NCI-H2081 treated with DMSO at 0.1 percent for 48 hours (cell line): ENCODE measurements around the gene ZZZ3.
A peak's percentile ranks its signal among the peaks of the same experiment; 100 is the strongest.
"Not testable (repeated sequence)": the region's sequence is repeated elsewhere in the genome, so short reads cannot be mapped to it uniquely, and the experiment has no call there.

Experiments used
- DNase-seq: peaks from one replicate; lab custom pipeline; 2025; lab: John Stamatoyannopoulos, UW

ZZZ3 gene

DNA sequence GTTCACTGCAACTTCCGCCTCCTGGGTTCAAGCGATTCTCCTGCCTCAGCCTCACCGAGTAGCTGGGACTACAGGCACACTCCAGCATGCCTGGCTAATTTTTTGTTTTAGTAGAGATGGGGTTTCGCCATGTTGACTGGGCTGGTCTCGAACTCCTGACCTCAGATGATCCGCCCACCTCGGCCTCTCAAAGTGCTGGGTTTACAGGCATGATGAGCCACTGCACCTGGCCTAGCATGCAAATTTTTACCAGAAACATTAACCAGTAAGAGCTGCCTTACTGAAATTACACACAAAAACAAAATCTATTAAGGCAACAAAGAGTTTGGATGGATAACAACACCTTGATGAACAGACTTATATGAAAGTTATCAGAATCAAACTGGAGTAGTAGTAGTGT is 12.1 kb downstream of the ZZZ3 start:
- DNase-seq, result no peak

DNA sequence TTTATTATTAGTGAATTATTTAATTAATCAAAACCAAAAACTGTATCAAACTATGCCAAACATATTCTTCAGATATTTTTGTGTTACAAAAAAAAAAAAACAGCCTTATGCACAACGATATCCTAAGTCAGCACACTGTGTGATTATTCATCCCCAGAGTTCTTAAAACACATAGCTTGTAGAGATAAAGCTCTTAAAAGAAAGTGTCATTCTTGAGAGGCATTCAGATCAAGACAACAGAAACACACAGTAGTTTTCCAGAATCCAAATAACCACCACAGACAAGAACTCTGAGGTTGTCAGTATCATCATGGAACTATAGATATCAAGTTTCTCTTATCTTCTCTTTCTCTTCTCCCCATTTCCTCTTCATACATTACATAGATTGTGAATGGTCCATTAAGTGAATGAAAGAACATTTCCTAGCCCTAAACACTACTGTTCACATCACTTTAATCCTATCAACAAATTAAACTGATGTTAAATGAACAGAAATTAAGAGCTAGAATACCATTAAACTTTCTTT is 13.5 kb downstream of the ZZZ3 start:
- DNase-seq, result no peak

DNA sequence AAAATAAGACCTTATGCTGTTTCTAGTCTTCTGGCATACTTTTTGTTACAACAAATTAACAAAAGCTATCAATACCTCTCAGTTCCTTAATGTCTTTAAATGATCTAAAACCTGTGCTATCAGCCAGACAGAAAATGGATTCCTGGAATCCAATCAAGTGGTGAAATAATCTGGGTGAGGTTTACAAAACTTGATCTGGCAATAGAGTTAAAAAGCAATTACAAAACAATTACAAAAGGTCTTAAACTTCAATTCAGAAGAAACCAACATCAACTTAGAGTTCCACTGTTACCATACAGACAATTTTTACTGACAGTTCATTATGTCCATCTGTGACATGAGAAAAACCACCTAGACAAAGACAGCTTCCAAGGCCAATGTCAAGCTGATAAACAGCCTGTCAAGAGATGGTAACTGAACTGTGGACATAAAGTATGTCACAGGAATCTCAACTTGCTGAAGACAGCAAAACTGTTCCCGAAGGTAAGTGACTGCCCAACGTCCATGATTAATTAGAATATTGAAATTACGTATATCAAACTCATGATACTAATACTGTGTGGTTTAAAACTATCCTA is 17.4 kb downstream of the ZZZ3 start:
- no peak for DNase-seq

DNA sequence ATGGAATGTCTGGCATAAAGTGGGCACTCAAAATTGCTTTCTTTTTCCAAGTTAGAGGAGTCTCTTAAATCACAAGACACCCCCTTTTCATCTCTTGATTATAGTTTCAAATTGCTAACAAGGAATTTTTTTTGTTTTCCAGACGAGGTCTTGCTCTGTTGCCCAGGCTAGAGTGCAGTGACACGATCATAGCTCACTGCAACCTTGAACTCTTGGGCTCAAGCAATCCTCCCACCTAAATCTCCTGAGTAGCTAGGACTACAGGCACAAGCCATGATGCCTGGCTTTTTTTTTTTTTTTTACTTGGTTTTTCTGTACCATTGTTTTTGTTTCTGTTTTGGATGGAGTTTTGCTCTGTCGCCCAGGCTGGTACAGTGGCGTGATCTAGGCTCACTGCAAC is 20.8 kb downstream of the ZZZ3 start:
- DNase-seq, result no peak

DNA sequence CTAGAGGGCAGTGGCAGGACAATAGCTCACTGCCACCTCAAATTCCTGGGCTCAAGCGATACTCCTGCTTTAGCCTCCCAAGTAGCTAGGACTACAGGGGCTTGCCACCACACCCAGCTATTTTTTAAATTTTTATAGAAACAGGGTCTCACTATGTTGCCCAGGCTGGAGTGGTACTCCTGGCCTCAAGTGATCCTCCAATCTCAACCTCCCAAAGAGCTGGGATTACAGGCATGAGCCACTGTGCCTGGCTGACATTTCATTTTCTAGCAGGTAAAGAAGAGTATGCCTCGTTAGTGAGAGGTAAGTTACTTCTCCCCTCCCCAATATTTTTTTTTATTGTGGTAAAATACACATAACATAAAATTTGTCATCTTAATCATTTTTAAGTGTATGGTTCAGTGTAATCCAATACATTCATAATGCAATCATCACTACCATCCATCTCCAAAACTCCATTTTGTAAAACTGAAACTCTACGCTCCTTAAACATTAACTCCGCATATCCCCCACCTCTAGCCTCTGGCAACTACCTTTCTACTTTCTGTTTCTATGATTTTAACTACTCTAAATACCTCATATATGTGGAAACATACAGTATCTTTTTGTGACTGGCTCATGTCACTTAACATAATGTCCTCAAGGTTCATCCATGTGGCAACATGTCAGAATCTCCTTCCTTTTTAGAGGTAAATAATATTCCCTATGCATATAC is 22.4 kb downstream of the ZZZ3 start:
- DNase-seq, result no peak

DNA sequence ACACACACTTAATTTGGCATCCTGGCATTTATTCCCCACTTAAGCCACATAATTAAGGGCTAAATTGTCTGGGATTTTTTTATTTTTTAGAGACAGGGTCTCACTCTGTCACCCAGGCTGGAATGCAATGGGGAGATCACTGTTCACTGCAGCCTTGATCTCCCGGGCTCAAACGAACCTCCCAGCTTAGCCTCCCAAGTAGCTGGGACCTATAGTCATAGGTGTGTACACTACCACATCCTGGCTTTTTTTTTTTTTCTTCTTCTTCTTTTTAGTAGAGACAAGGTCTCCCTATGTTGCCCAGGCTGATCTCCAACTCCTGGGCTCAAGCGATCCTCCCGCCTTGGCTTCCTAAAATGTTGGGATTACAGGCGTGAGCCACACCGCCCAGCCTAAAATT is 24.2 kb downstream of the ZZZ3 start:
- no peak for DNase-seq

DNA sequence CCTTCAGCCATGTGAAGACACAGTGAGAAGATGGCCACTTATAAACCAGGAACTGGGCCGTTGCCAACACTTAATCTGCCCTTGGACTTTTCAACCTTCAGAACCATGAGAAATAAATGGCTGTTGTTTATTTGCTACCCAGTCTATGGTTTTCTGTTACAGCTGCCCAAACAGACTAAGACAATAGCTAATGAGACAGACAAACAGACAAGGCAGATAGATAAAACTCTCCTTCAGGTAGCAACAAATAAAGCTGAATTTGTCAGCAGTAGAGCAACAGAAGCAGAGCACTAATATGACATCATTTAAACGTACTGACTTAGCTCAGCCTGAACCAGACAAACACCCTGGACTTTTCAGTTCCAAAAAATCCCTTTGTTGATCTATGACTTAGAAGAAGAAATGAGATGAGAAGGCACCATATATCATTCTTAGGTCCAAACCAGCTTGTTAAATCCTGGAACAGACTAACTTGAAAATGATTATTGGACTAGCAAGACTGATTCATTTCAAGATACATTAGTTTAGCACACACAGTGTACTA is 27.0 kb downstream of the ZZZ3 start:
- DNase-seq, result peak; percentile 13

DNA sequence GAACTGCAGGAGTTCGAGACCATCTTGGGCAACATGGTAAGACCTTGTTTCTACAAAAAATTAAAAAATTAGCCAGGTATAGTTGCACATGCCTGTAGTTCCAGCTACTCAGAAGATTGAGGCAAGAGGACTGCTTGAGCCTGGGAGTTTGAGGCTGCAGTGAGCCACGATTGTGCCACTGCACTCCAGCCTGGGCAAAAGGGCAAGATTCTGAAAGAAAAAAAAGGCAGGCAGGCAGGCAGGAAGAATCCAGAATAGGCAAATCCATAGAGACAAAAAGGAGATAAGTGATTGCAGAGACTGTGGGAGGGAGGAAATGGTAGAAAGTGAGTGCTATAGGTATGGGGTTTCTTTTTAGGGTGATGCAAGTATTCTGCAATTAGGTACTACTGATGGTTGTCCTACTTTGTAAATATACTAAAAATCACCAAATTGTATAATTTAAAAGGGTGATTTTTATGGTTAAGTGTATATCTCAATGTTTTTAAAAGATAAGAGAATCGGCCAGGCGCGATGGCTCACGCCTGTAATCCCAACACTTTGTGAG is 29.4 kb downstream of the ZZZ3 start:
- no peak for DNase-seq

DNA sequence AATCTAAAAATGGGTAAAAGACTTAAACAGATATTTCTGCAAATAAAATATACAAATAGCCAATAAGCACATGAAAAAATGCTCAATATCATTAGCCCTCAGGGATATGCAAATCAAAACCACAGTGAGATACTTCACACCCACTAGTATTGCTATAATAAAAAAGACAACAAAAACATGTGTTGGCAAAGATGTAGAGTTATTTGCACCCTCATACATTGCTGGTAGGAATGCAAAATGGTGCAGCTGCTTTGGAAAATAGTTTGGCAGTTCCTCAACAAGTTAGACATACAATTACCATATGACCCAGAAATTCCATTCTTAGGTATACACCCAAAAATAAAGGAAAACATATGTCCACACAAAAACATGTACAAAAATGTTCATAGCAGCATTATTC is 30.2 kb downstream of the ZZZ3 start:
- DNase-seq, result no peak

DNA sequence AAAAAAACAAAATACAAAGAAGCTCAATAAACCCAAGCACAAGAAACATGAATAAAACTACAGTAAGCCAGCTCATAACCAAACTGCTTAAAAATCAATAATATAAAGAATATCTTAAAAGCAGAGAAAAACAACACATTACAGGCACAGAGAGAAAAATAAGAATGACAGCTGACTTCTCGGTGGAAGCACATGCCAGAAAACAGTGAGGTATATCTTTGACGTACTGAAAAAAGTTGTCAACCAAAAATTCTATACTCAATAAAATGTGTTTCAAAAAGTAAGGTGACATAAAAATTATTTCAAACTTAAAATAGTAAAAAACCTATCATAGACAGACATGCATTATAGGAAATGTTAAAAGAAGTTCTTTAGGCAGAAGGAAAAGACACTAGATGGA is 33.3 kb downstream of the ZZZ3 start:
- DNase-seq, result no peak

DNA sequence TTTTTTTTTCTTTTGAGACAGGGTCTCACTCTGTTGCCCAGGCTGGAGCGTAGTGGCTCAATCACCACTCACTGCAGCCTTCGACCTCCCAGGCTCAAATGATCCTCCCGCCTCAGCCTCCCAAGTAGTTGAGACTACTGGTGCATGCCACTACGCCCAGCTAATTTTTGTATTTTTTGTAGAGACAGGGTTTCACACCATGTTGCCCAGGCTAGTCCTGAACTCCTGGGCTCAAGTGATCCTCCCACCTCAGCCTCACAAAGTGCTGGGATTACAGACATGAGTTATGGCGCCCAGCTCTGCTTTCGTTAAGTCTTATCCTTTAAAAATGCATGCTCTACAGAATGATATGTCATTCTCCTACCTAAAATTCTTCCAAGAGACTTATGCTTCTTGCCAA is 36.2 kb downstream of the ZZZ3 start:
- DNase-seq, result not testable (repeated sequence)

DNA sequence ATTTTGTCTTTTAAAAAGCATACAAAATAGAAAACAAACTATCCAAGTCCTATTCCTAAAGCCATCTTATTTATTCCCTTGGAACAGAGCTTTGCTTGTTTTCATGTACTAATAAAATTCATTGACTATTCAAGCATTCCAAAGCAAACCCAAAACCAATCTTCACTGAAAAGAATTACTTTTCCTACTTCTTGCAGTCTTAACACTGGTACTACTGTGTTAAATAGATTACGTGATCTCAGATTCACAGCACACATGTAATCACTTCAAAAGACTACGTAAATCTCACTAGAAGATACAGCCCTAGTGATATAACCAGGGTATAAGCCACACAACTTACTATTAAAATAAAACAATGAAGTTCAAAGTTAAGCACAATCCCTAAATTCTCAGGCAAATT is 39.0 kb downstream of the ZZZ3 start:
- no peak for DNase-seq

DNA sequence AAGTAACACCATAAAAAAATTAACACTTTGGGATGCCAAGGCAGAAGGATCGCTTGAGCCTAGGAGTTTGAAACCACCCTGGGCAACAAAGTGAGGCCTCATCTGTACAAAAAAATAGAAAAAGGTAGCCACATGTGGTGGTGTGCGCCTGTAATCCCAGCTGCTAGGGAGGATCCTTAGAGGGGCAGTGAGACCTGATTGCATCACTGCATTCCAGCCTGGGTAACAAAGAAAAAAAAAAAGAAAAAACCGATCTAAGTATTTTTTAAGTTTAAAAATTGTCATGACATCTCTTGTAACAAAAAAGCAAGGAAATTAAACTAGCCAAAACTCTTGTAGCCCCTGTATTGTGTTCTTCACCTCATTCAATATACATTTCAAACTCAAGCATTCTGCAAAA is 39.5 kb downstream of the ZZZ3 start:
- DNase-seq, result no peak

DNA sequence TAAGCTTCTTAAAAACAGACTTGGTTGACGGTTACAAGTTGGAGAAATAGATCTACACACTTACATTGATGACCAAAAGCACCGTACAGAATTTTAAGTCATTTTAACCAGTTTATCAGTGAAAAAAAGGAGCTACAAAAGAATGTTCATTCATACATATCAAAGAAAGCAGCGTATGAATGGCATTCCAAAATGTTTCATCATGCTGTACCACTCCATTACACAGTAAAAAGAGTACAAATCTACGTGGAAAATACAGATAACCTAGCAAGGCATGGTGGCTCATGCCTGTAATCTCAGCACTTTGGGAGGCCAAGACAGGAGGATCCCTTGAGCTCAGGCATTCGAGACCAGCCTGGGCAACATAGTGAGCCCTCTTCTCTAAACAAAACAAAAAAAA is 40.3 kb downstream of the ZZZ3 start:
- no peak for DNase-seq

DNA sequence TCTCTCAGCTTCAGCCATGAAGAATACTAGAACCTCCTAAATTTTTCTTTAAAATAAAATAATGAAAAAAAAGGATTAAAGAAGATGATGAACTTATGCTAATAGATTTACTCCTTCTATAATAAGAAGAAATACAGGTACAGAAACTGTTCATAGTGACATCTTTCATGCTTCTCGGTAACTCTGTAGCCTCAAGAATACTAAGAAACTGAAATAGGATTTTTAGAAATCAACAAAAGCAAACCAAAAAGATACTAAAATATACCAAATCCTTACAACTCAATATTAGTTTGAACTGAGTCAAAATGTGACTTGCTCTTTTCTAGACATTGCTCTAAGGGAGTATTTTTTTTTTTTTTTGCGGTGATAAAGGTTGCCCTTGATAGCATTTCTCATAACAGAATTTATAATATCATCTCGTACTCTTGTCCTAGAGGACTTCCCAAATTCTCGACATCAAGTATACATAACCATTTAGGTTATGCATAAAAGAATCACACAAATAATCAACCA is 42.8 kb downstream of the ZZZ3 start:
- DNase-seq, result no peak

DNA sequence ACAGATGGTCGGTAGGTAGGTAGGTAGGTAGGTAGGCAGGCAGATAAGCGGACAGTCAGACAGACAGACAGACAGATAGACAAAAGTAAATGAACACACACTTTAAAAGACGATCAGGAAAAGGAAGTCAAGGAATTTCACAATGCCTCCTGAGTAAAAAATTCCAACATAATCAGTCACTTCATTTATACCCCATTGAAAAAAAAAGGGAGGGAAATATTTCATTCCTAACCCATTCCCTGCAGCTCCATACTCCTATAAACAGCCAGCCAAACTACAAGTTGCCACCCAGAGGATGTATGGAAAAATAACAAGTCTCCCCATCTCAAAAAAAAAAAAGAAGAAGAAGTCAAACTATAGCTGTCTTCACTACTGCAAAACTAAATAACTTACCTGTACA is 43.4 kb downstream of the ZZZ3 start:
- no peak for DNase-seq

DNA sequence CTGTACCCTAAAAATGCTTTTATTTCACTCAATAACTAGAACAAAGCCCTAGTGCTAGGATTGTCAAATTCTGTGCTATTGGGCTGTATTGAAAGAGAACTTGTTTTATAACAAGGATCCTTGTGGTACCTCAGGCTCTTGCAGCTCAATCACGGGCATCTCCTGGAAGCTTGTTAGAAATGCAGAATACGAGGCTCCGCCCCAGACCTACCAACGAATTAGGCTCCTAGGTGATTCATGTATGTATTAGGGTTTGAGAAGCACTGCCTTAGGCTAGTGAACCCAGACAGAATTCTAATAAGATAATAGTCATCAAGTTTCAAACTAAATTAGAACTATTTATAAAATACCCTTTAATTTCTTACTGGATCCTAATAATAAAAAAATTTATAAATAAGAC is 45.6 kb downstream of the ZZZ3 start:
- DNase-seq, result no peak
